AG09319 (cell line): ENCODE results near the gene TBC1D8.
A peak's percentile ranks its signal among the peaks of the same experiment; 100 is the strongest.

Experiments used
- DNase-seq: peaks from one replicate; pipeline ENCODE4 v3.0.0-alpha.2; 2010; ENCODE audit warnings: low read depth; ENCODE audit errors: extremely low read depth
- TF ChIP-seq, protein P1 (sequence below): IDR thresholded peaks from 2 replicates; pipeline ENCODE4 v1.5.1; 2011; ENCODE audit warnings: low read depth, mild to moderate bottlenecking, inconsistent platforms, low read length, moderate library complexity

The TBC1D8 gene

GRCh38 chr2:100988630-100989417, 162.4 kb downstream of the TBC1D8 start:
- TF ChIP-seq, protein P1, sequence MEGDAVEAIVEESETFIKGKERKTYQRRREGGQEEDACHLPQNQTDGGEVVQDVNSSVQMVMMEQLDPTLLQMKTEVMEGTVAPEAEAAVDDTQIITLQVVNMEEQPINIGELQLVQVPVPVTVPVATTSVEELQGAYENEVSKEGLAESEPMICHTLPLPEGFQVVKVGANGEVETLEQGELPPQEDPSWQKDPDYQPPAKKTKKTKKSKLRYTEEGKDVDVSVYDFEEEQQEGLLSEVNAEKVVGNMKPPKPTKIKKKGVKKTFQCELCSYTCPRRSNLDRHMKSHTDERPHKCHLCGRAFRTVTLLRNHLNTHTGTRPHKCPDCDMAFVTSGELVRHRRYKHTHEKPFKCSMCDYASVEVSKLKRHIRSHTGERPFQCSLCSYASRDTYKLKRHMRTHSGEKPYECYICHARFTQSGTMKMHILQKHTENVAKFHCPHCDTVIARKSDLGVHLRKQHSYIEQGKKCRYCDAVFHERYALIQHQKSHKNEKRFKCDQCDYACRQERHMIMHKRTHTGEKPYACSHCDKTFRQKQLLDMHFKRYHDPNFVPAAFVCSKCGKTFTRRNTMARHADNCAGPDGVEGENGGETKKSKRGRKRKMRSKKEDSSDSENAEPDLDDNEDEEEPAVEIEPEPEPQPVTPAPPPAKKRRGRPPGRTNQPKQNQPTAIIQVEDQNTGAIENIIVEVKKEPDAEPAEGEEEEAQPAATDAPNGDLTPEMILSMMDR = no peak
- no peak for DNase-seq

DNA sequence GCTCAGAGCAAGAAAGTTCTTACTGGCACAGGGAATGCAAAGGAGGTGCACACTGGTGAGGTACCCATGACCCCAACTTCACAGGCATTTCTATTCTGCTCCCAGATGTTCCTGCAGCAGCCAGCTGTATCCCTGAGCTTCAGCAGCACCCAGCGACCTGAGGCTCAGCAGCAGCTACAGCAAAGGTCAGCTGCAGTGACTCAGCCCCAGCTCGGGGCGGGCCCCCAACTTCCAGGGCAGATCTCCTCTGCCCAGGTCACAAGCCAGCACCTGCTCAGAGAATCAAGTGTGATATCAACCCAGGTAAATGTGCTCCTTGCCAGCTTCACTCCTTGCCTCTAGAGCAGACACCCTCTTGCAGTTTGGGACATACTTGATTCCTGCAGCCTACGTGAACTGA, 163.2 kb downstream of the TBC1D8 start:
- no peak for DNase-seq
- TF ChIP-seq, protein P1 = no peak

DNA sequence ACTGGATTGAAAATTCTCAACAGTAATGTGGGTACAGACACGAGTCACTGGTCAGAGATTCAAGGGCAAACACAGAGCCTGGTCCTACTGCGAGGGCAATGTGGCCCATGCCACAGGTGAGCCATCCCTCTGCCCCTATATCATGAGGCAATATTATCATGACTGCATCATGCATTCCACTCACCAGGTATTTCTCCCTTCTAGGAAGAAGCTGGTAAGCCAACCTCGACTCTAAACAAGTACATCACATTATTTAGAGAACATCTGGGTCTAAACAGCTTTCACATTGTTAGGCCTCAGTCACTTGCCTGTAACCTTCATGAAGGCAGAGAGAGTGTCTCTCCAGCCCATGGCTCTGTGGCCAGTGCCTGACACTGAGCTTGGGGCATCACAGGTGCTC, 163.6 kb downstream of the TBC1D8 start:
- DNase-seq = no peak
- TF ChIP-seq, protein P1 = no peak

GRCh38 chr2:100986157-100986556, 165.0 kb downstream of the TBC1D8 start:
- DNase-seq = no peak
- TF ChIP-seq, protein P1 = no peak

DNA sequence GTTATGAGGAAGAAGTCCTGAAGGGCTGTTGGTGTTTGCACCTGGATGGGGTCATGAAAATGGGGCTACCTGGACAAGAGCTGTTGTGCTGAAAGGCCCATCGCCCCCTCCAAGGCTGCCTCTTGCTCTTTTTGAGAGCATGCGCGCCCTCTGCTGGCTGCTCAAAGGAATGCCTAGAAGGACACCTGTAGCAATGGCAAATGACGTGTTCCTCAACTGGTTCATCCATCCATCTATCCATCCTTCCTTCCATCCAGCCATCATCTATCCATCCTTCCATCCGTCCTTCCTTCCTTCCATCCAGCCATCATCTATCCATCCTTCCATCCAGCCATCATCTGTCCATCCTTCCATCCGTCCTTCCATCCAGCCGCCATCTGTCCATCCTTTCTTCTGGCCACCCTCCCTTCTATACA, 166.3 kb downstream of the TBC1D8 start:
- TF ChIP-seq, protein P1 = peak; percentile 88
- peak; percentile 42 for DNase-seq

DNA sequence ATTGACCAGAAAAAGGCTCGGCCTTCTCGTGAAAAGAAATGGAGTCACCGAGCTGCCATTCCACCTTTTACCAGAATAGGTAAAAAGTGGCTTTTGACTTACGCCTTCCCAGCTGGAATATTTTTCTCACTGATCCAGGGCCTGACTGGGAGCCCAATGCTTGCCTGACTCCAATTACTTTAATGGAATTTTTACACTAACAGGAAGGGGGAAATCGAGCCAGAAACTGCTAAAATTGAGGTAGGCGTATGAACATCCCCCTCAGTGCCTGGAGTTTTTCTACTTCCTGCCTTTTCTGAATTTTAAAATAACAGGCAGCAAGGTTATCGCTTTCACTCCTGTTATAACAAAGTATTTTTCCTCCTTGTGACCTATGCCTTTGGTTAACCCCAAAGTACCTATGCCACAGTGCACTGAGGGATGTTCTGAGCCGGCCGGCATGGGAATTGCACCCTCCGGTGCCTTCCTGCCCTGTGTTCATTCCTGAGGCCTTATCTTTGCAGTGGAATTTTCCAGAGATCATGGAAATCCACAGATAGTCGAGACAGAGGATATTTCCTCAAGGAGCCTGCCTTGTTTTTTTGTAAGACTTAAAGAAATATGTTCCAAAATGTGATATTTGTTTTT, 167.4 kb downstream of the TBC1D8 start:
- DNase-seq = no peak
- TF ChIP-seq, protein P1 = no peak; the same call in 1 of the 2 replicates

GRCh38 chr2:100983201-100983600, 168.0 kb downstream of the TBC1D8 start:
- DNase-seq = no peak
- TF ChIP-seq, protein P1 = no peak
